Stomach (tissue), 4 donors: Measurements from ENCODE around the gene LMNTD2.

Experiments
- CTCF ChIP-seq, 7 experiments: fragments of 450-650 bp in 4 of 7; fragments of 200-600 bp in 3 of 7; sonication (generic) in 3 of 7; IDR thresholded peaks; one replicate each; pipeline ENCODE4 v1.5.1; 2016 to 2019; ENCODE audit warnings: antibody characterized with exemption in 7 of 7, control low read depth in 2 of 7, mild to moderate bottlenecking in 1 of 7
- POLR2AphosphoS5 ChIP-seq, 3 donors: sonication (generic); formaldehyde crosslinking; IDR thresholded peaks; one replicate each; pipeline ENCODE4 v1.6.1; 2016; ENCODE audit warnings: antibody characterized with exemption in 3 of 3

- TF ChIP-seq CTCF (IDR thresholded peaks at IDR 0.05) (no peak), POLR2AphosphoS5 (IDR thresholded peaks at IDR 0.05) (no peak)
These were observed 19.5 kb upstream of the LMNTD2 start for GRCh38 chr11:579830-580601.
